ENCODE measurements around the gene CCDC186. TPM values are rescaled to one million over a fixed set of nuclear protein-coding genes. Genes with fewer than 3 reads are reported as not detected.

The CCDC186 gene
- total and polyA plus RNA-seq, 2 of the 13 experiments (the other 11 are each of a cell fraction or from before 2014, with no cell fraction given), result 4.2 to 11.8 TPM

- TF ChIP-seq MAFF (IDR thresholded peaks at IDR 0.05; ENCODE audit: low read depth, low read length) (peak; percentile 66), CBX1 (IDR thresholded peaks at IDR 0.05; ENCODE audit: low read depth) (no peak), ZMYM2 (CRISPR knock-in tag; IDR thresholded peaks at IDR 0.05) (0 out of 2 replicates have a peak, but pooled peaks have one; percentile 1), ATF7-NPFF (CRISPR knock-in tag; IDR thresholded peaks at IDR 0.05; ENCODE audit: low read depth) (peak; percentile 21; the same call in 1 of the 2 replicates), KLF13 (CRISPR knock-in tag; IDR thresholded peaks at IDR 0.05) (no peak), ZBTB20 (CRISPR knock-in tag; IDR thresholded peaks at IDR 0.05; ENCODE audit: borderline replicate concordance, low read depth) (no peak), ONECUT2 (CRISPR knock-in tag; IDR thresholded peaks at IDR 0.05) (no peak), MATR3 (CRISPR knock-in tag; IDR thresholded peaks at IDR 0.05) (no peak), RBFOX2 (IDR thresholded peaks at IDR 0.05; ENCODE audit: low read depth, low read length) (no peak), ZNF121 (CRISPR knock-in tag; IDR thresholded peaks at IDR 0.05) (0 out of 2 replicates have a peak, but pooled peaks have one; percentile 4), HNRNPL (IDR thresholded peaks at IDR 0.05; ENCODE audit: low read depth, low read length) (0 out of 2 replicates have a peak, but pooled peaks have one; percentile 12), FOXK2 (IDR thresholded peaks at IDR 0.05) (no peak), ZNF850 (CRISPR knock-in tag; conservative IDR thresholded peaks at IDR 0.05) (no peak)
Observed at GRCh38 chr10:114174695-114175188, 739 bp upstream of the CCDC186 start (continued).

DNA sequence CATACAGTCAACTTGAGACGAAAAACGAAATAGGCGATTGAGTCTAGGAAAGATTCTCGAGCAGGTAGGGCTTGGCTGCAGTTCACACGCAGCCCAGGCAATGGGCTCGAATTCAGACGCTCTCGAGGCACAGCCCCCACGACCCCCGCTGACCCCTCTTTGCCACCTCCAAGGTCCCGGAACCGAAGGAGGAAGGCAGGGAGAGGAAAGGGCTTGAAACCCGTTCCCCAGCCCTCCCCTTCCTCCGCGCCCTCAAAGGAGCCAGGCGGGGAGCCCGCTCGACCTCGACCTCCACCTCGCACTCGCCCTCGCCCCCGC is 441 bp downstream of the CCDC186 start:
- intact Hi-C loops (cut with micrococcal nuclease; ENCODE audit: unreplicated experiment), result loop anchor here (5.0 kb wide), 1 partner anchor 316 kb away; no protein-coding TSS in a partner anchor
- Histone ChIP-seq H3K9ac (ENCODE audit: insufficient read depth, low read depth, low read length) (peak overlapping the region; percentile 92), H2AFZ (ENCODE audit: low read length) (no peak overlapping the region), H3K27me3 (ENCODE audit: control insufficient read depth in 1 of 2, insufficient read depth in 2 of 2, low read length in 2 of 2) (no peaks in the 10 kb centered on the region; a peak in 1 of 5 replicates), H3K4me3 (replicated peaks in 1 of 3; ENCODE audit: insufficient read depth in 1 of 3, low read depth in 2 of 3, low read length in 3 of 3) (peak overlapping the region; percentile 80 to 94 (median 90)), H3K36me3 (replicated peaks in 1 of 2; ENCODE audit: control insufficient read depth in 1 of 2, insufficient read depth in 2 of 2, low read length in 2 of 2) (no peaks in the 10 kb centered on the region), H3K9me3 (ENCODE audit: low read length) (peaks cover 4% of the 10 kb centered on the region), H3K4me2 (ENCODE audit: low read depth, low read length) (peak overlapping the region; percentile 69), H3K27ac (ENCODE audit: extremely low read length, insufficient read depth, low read length) (peak overlapping the region; percentile 71), H3K4me1 (ENCODE audit: insufficient read depth, low read length) (peaks cover 27% of the 10 kb centered on the region), H4K20me1 (ENCODE audit: insufficient read depth, low read length) (no peaks in the 10 kb centered on the region), H3K79me2 (ENCODE audit: insufficient read depth, low read length) (peaks cover 47% of the 10 kb centered on the region)
- DNase-seq (ENCODE audit: low spot score) (no peak), FAIRE-seq (no peak), ATAC-seq (peak; percentile 2; the same call in 1 of the 3 replicates)
- CTCF ChIA-PET (ENCODE audit: low intra/inter-chr PET ratio, low total read pairs), result no interaction called here
- POLR2A ChIA-PET, result interaction anchor here (1.0 kb wide), 1 partner anchor 765 kb away, joined by 4 read pairs; the partner anchor contains the start of gene TRUB1
- in situ Hi-C loops (cut with HindIII; ENCODE audit: extremely low pct_ligation_motif_present, low pct_unique_long_range_greater_than_20kb), result no loop called here
- TSS peak; percentile 63 for BruUV-seq (replicated peaks)
- 0% methylated on average over 7 of the region's 23 CpGs for WGBS (ENCODE audit: low lambda C conversion rate)
- TF ChIP-seq DDIT3 (CRISPR knock-in tag; IDR thresholded peaks at IDR 0.05) (no peak), WIZ (CRISPR knock-in tag; IDR thresholded peaks at IDR 0.05) (no peak), ZNF180 (CRISPR knock-in tag; IDR thresholded peaks at IDR 0.05; ENCODE audit: borderline replicate concordance, low read depth) (no peak), ZNF746 (CRISPR knock-in tag; IDR thresholded peaks at IDR 0.05) (no peak), ZNF761 (CRISPR knock-in tag; conservative IDR thresholded peaks at IDR 0.05) (no peak), MATR3 (CRISPR knock-in tag; IDR thresholded peaks at IDR 0.05) (no peak), HDAC2 (CRISPR knock-in tag; IDR thresholded peaks at IDR 0.05) (no peak)
- TF ChIP-seq, protein P1, sequence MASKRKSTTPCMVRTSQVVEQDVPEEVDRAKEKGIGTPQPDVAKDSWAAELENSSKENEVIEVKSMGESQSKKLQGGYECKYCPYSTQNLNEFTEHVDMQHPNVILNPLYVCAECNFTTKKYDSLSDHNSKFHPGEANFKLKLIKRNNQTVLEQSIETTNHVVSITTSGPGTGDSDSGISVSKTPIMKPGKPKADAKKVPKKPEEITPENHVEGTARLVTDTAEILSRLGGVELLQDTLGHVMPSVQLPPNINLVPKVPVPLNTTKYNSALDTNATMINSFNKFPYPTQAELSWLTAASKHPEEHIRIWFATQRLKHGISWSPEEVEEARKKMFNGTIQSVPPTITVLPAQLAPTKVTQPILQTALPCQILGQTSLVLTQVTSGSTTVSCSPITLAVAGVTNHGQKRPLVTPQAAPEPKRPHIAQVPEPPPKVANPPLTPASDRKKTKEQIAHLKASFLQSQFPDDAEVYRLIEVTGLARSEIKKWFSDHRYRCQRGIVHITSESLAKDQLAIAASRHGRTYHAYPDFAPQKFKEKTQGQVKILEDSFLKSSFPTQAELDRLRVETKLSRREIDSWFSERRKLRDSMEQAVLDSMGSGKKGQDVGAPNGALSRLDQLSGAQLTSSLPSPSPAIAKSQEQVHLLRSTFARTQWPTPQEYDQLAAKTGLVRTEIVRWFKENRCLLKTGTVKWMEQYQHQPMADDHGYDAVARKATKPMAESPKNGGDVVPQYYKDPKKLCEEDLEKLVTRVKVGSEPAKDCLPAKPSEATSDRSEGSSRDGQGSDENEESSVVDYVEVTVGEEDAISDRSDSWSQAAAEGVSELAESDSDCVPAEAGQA (IDR thresholded peaks at IDR 0.05; ENCODE audit: low read depth), result no peak
- TF ChIP-seq, protein P1 (CRISPR knock-in tag; IDR thresholded peaks at IDR 0.05; ENCODE audit: borderline replicate concordance), result no peak

Data from HepG2 (cell line).